GM19328 (cell line): ENCODE measurements around the gene MSMO1.
"Not testable (repeated sequence)": the region's sequence is repeated elsewhere in the genome, so short reads cannot be mapped to it uniquely, and the experiment has no call there.

ENCODE experiments used
- ATAC-seq: cut with Tn5 transposase; IDR thresholded peaks from one replicate; pipeline ENCODE4 v1.9.1; 2021; ENCODE audit warnings: mild to moderate bottlenecking, moderate library complexity; ENCODE audit not compliant: unreplicated experiment

Gene MSMO1

DNA sequence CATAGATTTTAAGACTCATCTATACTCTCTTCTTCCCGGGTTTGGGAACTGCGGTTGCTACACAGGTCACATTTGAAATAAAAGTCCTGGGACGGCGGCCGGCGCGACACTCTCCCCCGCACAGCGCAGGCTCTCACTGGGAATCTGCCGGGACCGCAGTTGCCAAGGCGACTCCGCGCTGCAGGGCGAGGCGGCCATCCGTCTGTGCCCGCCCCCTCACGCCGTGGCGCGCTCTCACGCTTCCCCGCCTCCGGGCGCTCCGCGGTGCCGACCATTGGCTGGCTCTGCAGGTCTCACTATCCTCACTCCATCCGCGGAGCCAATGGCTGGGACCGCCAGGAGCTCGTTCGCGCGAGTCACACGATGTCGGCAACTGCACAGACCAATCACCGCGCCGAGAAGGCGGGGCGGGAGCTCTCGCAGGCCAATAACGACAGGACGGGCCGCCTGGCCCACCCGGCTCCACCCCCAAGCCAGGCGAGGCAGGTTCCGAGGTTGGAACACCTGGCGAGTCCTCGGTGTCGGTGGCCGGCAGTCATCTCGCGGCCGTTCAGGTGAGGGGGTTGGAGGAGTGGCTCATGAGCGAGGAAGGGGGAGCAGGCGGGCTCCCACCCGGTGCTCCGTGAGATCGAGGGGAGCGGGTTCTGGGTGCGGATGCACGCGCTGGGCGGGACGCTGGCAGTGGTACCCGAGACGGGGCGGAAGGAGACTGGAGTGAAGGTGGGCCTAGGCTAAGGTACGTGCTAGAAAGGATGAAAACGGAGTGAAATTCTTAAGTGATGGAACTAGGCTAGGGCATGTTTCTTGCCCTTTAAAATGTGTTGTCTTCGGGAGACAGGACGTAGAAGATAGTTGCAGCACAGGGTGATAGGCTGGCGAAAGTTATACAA, at the start of gene MSMO1:
Gene MSMO1, plus strand, starts transcription at position 459 of the 890 bp plus-strand sequence. CDS start 5,702 bp downstream, outside the sequence.
- peak; percentile 98 for ATAC-seq

DNA sequence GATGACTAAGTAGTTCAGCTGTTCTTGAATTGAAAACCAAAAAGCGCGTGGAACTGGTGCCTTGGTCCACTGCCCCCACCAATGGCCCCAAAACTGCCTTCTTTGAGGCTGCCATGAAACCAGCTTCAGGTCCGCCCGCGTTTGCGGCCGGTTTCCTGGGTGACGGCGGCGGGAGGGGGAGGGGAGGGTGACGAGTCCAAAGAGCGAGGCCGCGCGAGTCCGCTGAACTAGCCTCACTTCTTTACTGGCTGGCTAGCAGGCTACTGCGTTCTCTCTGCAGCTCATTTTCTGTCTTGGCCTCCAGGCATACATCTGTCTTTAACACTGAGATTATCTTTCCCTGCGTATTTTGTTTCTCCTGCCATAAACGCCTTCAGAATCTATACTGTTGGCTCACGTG, 47.9 kb upstream of the MSMO1 start:
- ATAC-seq = not testable (repeated sequence)

DNA sequence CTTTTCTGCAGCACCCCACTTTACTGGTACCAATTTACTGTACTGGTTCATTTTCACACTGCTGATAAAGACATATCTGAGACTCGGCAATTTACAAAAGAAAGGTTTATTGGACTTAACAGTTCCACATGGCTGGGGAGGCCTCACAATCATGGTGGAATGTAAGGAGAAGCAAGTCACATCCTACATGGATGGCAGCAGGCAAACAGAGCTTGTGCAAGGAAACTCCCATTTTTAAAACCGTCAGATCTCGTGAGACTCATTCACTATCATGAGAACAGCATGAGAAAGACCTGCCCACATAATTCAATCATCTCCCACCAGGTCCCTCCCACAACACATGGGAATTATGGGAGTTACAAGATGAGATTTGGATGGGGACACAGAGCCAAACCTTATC, 42.8 kb upstream of the MSMO1 start:
- not testable (repeated sequence) for ATAC-seq

- peak; percentile 69 for ATAC-seq
Measured at GRCh38 chr4:165286619-165287340, 40.7 kb upstream of the MSMO1 start.

DNA sequence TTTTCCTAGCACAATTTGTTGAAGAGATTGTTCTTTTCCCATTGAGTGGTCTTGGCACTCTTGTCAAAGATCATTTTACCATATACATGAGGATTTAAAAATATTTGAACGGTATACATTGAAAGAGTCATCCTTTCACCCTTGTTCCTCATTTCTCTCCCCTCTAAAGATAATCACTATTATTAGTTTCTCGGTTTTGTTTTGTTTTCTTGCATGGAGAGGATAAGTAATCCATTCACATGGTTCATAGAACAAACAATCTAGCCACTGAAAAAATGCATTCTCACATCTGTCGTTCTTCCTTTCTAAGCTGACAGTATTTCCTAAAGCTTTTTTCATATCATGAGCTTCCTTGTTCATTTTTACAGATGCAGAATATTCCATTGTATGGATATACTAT, 39.2 kb upstream of the MSMO1 start:
- ATAC-seq = no peak

- no peak for ATAC-seq
Measured at GRCh38 chr4:165288639-165289422, 38.6 kb upstream of the MSMO1 start.

DNA sequence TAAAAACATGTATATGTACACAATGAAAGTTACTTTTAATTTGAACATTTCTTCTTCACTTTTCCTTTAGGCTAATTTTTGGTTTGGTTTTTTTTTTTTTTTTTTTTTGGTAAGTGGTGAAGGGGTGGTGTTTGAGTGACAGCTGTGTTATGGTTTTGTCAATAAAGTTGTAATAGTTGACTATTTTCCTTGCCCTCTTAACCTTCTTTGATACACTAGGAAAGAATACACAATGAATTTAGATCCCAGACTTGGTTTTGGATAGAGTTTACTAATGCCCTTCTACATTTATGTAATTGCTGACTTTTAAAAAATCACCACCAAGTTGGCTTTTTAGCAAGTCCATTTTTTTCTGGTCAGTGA, 38.1 kb upstream of the MSMO1 start:
- no peak for ATAC-seq

GRCh38 chr4:165293061-165293460, 34.4 kb upstream of the MSMO1 start:
- ATAC-seq = no peak

DNA sequence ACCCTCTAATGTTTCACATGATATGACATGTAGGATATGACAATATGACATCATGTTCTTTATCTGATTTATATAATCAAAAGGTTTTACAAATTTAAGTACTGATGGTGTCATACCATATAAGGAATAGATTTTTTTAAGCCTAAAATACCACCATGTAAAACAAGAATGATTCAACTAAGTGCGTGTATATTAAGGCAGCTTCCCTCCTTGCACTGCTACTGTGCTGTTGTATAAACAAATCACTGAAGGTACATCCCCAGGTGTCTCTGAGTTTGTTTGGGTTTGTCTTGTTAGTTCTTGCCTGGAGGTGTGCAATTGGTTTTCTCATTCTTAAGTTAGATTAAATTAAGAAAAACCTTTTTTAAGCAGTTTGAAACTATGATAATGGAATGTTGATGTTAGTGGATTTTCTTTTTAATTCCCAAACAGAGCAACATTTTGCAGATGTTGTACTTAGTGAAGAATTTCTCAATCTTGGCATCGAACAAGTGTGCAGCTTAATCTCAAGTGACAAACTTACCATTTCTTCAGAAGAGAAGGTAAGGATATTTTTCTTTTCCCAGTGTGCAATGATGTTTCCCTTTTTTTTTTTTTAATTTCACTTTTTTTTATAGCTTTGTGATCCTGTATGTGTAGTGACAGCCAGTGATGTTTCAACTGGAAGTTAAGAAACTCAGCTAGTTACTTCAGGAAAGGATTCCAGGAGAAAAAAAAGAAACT, 33.4 kb upstream of the MSMO1 start:
- ATAC-seq = no peak

- peak; percentile 84 for ATAC-seq
Measured at GRCh38 chr4:165294907-165295306, 32.6 kb upstream of the MSMO1 start.

DNA sequence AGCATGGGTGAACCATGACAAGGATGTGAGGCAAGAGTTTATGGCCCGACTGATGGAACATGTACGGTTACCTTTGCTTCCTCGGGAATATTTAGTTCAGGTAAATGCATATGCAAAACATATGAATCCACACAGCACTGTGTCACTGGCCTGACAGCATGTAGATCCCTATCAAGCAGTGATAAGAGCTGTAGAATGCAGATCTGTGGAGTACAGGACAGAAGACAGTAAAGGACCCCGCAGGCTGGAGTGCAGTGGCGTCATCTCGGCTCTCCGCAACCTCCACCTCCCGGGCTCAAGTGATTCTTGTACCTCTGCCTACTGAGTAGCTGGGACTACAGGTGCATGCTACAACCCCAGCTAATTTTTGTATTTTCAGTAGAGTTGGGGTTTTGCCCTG, 29.8 kb upstream of the MSMO1 start:
- ATAC-seq = no peak

GRCh38 chr4:165299399-165300060, 27.9 kb upstream of the MSMO1 start:
- ATAC-seq = no peak

- ATAC-seq = peak; percentile 73
Measured at GRCh38 chr4:165301833-165302232, 25.6 kb upstream of the MSMO1 start.

- ATAC-seq = no peak
Measured at GRCh38 chr4:165302658-165303057, 24.8 kb upstream of the MSMO1 start.

DNA sequence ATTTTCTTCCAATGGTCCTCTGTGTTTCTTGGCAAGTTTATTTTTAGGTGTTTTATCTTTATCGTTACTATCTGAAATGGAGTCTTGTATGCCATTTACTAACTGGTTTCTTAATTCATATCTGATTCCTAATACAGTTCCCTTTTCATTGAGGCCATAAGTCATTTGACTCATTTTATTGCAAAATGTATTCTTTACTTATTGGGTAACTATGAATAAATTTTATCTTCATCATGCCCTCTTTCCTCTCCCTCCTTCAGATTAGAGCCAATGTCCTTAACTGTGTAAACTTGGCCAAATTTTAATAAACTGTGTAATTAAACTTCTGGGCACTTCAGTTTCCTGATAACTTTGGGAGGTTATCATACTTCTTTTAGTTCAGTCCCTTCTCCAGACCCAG, 19.3 kb upstream of the MSMO1 start:
- no peak for ATAC-seq

DNA sequence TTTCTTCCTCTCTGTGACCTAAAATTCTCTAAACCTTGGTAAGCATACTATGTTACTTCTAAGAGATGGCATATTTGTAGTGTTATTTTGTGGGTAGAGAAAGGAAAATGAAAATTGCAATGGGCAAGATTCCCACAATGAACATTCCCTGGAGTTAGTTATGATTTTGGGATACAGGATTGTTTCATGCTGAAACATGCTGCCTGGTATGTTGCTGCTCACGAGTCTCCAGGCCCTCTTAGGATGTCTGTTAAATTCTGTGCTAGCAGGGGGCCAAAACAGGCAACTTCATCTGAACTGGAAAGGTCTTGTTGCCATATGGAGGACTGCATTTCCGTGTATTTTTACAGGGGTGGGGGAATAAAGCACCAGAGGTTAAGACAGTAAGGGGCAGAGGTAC, 18.9 kb upstream of the MSMO1 start:
- ATAC-seq = no peak

DNA sequence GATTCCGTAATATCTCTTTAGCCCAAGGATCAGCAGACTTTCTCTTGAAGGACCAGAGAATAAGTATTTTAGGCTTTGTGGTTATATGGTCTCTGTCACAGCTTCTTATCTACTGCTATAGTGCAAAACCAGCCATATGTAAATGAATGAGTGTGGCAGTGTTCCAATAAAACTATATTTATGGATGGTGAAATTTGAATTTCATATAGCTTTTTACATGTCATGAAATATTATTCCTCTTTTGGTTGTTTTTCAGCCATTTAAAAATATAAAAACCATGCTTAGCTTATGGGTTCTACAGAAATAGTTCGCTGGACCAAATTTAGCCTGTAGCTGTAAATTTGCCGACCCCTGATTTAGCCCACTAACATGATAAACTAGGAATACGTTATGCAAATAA, 18.0 kb upstream of the MSMO1 start:
- no peak for ATAC-seq

- no peak for ATAC-seq
Measured at GRCh38 chr4:165312506-165312905, 15.0 kb upstream of the MSMO1 start.

GRCh38 chr4:165319030-165319429, 8.4 kb upstream of the MSMO1 start:
- ATAC-seq = no peak

DNA sequence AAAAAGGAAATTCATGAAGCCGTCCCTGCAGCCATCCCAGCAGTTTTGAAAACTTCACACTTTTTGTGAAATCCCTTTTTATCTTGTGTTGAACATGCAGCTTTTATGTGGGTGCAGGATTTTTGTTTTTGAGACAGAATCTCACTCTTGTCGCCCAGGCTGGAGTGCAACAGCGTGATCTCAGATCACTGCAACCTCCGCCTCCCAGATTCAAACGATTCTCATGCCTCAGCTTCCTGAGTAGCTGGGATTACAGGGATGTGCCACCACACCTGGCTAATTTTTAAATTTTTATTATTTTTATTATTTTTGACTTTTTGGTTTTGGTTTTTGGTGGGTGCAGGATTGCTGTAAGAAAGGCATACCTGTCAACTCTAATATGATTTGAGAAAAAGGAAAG, 8.0 kb upstream of the MSMO1 start:
- ATAC-seq = no peak
